PC-3 (cell line): Measurements from ENCODE around the gene DNAJA3.

Experiments
- EZH2 ChIP-seq: fragments of 300-600 bp; sonication (generic); IDR thresholded peaks from one replicate; pipeline ENCODE4 v1.6.1; 2017; ENCODE audit warnings: antibody characterized with exemption, mild to moderate bottlenecking, low read length; ENCODE audit not compliant: unreplicated experiment
- EZH2phosphoT487 ChIP-seq: fragments of 300-600 bp; sonication (generic); IDR thresholded peaks from 2 replicates; pipeline ENCODE4 v1.6.1; 2018; ENCODE audit warnings: mild to moderate bottlenecking, antibody characterized with exemption, low read length, borderline replicate concordance
- TF ChIP-seq, protein P1 (sequence below): fragments of 300-600 bp; sonication (generic); conservative IDR thresholded peaks from 2 replicates; pipeline ENCODE4 v1.5.1; 2017; ENCODE audit warnings: antibody characterized with exemption, low read depth, mild to moderate bottlenecking, low read length

DNA sequence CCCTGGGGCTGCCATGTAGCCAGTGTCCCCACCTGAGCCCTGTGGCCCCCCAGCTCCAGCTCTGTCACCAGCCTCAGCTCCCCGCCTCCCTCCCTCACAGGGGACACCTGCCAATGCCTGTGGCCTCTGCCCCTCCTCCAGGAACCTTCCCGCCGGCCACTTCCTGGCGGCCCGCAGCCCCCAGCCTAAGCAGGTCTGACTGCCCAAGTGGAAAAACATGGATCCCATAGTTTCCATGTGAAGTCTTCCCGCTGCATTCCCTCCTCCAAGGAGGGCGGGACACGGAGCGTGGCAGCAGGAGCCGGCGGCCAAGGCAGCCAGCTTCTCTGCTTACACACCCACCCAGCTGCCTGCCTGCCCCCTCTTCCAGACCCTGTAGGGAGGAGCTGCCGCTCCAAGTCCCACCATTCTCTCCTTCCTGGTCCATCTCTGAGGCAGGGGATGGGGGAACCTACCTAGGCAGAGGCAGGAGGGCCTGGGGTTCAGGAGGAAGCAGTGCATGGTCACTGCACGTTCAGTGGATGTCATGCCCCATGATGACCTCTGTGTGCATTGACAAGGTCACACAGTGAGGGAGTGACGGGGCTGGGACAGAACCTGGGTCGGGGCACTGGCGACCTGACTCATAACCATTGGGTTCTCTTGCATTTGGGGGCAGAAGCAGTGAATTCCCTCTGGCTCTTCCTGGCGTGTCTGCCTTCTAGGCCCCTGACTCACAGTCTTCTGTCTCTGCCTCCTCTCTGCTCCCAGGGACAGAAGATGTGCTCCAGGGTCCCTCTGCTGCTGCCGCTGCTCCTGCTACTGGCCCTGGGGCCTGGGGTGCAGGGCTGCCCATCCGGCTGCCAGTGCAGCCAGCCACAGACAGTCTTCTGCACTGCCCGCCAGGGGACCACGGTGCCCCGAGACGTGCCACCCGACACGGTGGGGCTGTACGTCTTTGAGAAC lies 45.3 kb upstream of the DNAJA3 start:
- no peak for TF ChIP-seq EZH2phosphoT487
- TF ChIP-seq, protein P1, sequence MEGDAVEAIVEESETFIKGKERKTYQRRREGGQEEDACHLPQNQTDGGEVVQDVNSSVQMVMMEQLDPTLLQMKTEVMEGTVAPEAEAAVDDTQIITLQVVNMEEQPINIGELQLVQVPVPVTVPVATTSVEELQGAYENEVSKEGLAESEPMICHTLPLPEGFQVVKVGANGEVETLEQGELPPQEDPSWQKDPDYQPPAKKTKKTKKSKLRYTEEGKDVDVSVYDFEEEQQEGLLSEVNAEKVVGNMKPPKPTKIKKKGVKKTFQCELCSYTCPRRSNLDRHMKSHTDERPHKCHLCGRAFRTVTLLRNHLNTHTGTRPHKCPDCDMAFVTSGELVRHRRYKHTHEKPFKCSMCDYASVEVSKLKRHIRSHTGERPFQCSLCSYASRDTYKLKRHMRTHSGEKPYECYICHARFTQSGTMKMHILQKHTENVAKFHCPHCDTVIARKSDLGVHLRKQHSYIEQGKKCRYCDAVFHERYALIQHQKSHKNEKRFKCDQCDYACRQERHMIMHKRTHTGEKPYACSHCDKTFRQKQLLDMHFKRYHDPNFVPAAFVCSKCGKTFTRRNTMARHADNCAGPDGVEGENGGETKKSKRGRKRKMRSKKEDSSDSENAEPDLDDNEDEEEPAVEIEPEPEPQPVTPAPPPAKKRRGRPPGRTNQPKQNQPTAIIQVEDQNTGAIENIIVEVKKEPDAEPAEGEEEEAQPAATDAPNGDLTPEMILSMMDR = no peak
- TF ChIP-seq EZH2 = no peak
